PFSK-1 (cell line): ENCODE measurements around the gene SASH3.

Experiments
- FOXP2 ChIP-seq: optimal IDR thresholded peaks from 2 replicates; pipeline ENCODE3; 2011; ENCODE audit warnings: borderline replicate concordance, control low read depth, inconsistent platforms; ENCODE audit not compliant: insufficient read depth; ENCODE audit errors: extremely low read length, extremely low read depth
- POLR2AphosphoS5 ChIP-seq: IDR thresholded peaks from 2 replicates; pipeline ENCODE4 v1.6.1; 2012; ENCODE audit warnings: low read depth, mild to moderate bottlenecking, control low read depth, low read length, moderate library complexity
- SIN3A ChIP-seq: IDR thresholded peaks from 2 replicates; pipeline ENCODE4 v1.6.1; 2012; ENCODE audit warnings: mild to moderate bottlenecking, low read length, moderate library complexity, borderline replicate concordance; ENCODE audit not compliant: insufficient read depth
- TAF1 ChIP-seq: IDR thresholded peaks from 2 replicates; pipeline ENCODE4 v1.6.1; 2012; ENCODE audit warnings: low read length, control low read depth, borderline replicate concordance; ENCODE audit not compliant: insufficient read depth
- TF ChIP-seq, protein P1 (sequence below), 2 experiments: IDR thresholded peaks; 2 replicates each; pipeline versions ENCODE4 v1.6.1 to v1.8.0; 2011 to 2012; ENCODE audit warnings: low read depth in 2 of 2, low read length in 2 of 2, control low read depth in 1 of 2, inconsistent platforms in 1 of 2, mild to moderate bottlenecking in 1 of 2, moderate library complexity in 1 of 2; ENCODE audit not compliant: insufficient read depth in 1 of 2

The SASH3 gene

DNA sequence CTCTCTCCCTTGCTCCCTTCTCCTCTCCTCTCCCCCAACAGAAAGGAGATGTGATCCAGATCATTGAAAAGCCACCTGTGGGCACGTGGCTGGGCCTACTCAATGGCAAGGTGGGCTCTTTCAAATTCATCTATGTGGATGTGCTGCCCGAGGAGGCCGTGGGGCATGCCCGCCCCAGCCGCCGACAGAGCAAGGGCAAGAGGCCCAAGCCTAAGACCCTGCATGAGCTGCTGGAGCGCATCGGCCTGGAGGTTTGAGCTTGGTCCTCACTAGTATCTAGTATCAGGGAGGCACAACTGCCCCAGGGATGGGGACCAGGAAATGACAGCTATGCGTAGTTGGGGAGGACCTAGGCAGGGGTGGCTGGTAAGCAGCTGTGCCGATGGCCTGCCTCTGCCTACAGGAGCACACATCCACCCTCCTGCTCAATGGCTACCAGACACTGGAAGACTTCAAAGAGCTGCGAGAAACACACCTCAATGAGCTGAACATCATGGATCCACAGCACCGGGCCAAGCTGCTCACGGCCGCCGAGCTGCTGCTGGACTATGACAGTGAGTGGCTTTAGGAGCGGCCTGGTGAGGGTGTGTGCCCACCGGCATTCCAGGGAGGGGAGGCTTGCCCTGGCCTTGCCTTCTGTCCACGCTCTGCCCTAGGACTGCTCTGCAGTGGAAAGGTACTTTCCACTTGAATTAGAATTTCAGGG is 13.0 kb downstream of the SASH3 start:
- no peak for TF ChIP-seq TAF1
- TF ChIP-seq SIN3A, result no peak
- TF ChIP-seq, protein P1, sequence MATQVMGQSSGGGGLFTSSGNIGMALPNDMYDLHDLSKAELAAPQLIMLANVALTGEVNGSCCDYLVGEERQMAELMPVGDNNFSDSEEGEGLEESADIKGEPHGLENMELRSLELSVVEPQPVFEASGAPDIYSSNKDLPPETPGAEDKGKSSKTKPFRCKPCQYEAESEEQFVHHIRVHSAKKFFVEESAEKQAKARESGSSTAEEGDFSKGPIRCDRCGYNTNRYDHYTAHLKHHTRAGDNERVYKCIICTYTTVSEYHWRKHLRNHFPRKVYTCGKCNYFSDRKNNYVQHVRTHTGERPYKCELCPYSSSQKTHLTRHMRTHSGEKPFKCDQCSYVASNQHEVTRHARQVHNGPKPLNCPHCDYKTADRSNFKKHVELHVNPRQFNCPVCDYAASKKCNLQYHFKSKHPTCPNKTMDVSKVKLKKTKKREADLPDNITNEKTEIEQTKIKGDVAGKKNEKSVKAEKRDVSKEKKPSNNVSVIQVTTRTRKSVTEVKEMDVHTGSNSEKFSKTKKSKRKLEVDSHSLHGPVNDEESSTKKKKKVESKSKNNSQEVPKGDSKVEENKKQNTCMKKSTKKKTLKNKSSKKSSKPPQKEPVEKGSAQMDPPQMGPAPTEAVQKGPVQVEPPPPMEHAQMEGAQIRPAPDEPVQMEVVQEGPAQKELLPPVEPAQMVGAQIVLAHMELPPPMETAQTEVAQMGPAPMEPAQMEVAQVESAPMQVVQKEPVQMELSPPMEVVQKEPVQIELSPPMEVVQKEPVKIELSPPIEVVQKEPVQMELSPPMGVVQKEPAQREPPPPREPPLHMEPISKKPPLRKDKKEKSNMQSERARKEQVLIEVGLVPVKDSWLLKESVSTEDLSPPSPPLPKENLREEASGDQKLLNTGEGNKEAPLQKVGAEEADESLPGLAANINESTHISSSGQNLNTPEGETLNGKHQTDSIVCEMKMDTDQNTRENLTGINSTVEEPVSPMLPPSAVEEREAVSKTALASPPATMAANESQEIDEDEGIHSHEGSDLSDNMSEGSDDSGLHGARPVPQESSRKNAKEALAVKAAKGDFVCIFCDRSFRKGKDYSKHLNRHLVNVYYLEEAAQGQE (IDR thresholded peaks at IDR 0.05; ENCODE audit: insufficient read depth in 1 of 2, low read depth in 2 of 2, low read length in 2 of 2), result no peak
- no peak for TF ChIP-seq POLR2AphosphoS5
- no peak for TF ChIP-seq FOXP2

DNA sequence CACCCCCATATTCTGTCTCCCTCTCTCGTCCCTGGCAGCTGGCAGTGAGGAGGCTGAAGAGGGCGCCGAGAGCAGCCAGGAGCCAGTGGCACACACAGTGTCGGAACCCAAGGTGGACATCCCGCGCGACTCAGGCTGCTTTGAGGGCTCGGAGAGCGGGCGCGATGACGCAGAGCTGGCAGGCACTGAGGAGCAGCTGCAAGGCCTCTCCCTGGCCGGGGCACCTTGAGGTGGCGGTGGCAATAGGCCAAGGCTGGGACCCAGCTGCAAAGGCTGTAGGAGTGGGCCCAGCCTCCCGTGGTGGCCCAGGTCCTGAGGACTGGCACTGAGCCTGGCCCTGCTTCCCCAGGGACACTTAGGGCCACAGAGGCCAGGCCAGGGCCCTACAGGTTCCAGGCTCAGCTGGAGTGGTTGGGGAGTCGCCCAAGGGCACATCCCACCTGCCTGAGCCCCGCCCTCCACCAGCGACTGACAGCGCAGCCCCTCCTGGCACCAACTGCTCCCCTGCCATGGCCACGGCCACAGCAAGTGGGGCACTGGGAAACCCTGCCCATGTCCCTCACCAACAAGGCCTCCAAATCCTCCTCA is 13.9 kb downstream of the SASH3 start:
- TF ChIP-seq, protein P1 (IDR thresholded peaks at IDR 0.05; ENCODE audit: insufficient read depth in 1 of 2, low read depth in 2 of 2, low read length in 2 of 2), result no peak
- no peak for TF ChIP-seq TAF1
- TF ChIP-seq SIN3A, result no peak
- TF ChIP-seq POLR2AphosphoS5, result no peak

DNA sequence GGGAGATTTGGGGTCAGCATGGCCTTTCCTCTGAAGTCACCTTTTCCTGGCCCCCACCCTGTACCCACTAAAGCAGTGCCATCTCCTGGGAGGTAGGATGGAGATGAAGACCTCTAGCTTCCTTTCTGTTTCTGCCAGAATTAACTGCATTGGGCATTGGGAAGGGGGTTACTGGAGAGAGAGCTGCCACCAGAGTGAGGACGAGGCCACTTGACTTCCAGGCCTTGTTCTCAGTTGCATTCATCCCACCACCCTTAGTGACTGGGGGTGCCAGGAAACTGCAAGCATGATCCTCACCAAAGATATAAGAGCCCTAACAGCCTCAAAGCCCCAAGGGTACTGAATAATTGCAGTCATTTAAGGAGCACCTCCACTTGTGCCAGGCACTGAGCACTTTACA is 15.8 kb downstream of the SASH3 start:
- no peak for TF ChIP-seq FOXP2

- TF ChIP-seq TAF1 (no peak), SIN3A (no peak), FOXP2 (no peak), POLR2AphosphoS5 (no peak)
- TF ChIP-seq, protein P1 (IDR thresholded peaks at IDR 0.05; ENCODE audit: insufficient read depth in 1 of 2, low read depth in 2 of 2, low read length in 2 of 2), result no peak
Observed at GRCh38 chrX:129797251-129797906, 17.6 kb downstream of the SASH3 start.

- TF ChIP-seq FOXP2, result no peak
- no peak for TF ChIP-seq TAF1
- no peak for TF ChIP-seq SIN3A
- TF ChIP-seq, protein P1 (IDR thresholded peaks at IDR 0.05; ENCODE audit: insufficient read depth in 1 of 2, low read depth in 2 of 2, low read length in 2 of 2), result no peak
- TF ChIP-seq POLR2AphosphoS5, result no peak
Observed at GRCh38 chrX:129798456-129798855, 18.7 kb downstream of the SASH3 start.
